Measurements from ENCODE around the gene TM6SF1.

DNA sequence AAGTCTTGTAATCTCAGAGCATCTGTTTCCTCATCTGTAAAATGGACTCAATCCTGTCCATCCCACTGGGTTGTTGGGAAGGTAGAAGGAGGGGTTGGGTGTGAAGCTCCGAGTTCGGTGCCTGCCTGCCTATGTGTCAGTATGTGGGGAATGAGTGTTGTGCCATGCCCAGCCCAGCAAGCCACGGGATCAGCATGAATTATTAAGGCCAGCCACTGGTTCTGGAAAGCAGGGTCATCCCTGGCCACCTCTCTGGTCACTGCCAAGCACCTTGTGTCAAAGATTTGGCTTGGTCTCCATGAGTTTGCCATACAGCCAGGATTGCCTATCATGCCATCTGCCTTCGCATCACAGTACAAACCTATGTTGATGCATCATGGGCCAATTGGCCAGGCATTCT lies 11.5 kb downstream of the TM6SF1 start:
- TF ChIP-seq, protein P1, sequence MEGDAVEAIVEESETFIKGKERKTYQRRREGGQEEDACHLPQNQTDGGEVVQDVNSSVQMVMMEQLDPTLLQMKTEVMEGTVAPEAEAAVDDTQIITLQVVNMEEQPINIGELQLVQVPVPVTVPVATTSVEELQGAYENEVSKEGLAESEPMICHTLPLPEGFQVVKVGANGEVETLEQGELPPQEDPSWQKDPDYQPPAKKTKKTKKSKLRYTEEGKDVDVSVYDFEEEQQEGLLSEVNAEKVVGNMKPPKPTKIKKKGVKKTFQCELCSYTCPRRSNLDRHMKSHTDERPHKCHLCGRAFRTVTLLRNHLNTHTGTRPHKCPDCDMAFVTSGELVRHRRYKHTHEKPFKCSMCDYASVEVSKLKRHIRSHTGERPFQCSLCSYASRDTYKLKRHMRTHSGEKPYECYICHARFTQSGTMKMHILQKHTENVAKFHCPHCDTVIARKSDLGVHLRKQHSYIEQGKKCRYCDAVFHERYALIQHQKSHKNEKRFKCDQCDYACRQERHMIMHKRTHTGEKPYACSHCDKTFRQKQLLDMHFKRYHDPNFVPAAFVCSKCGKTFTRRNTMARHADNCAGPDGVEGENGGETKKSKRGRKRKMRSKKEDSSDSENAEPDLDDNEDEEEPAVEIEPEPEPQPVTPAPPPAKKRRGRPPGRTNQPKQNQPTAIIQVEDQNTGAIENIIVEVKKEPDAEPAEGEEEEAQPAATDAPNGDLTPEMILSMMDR (conservative IDR thresholded peaks at IDR 0.05; ENCODE audit: low read depth, low read length), result no peak
- TF ChIP-seq MAZ (IDR thresholded peaks at IDR 0.05; ENCODE audit: borderline replicate concordance, low read depth, low read length), result no peak
